ENCODE results near the gene CD40.
"Not testable (repeated sequence)": the region's sequence is repeated elsewhere in the genome, so short reads cannot be mapped to it uniquely, and the experiment has no call there.

CD40 gene

DNA sequence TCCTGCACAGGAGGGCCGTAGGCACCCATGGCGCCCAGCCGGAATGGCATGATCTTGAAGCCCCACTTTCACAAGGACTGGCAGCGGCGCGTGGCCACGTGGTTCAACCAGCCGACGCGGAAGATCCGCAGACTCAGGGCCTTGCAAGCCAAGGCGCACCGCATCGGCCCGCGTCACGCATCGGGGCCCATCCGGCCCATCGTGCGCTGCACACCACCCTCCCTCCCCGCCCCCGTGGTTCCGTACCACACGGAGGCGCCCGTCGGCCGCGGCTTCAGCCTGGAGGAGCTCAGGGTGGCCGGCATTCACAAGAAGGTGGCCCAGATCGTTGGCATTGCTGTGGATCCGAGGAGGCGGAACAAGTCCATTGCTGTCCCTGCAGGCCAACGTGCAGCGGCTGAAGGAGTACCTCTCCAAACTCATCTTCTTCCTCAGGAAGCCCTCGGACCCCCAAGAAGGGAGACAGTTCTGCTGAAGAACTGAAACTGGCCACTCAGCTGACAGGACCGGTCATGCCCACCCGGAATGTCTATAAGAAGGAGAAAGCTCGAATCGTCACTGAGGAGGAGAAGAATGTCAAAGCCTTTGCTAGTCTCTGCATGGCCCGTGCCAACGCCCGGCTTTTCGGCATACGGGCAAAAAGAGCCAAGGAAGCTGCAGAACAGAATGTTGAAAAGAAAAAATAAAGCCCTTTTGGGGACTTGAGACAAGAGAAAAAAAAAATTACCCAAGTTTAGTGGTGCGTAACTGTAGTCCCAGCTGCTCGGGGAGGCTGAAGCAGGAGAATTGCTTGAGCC lies 18.4 kb upstream of the CD40 start:
- no peak for DNase-seq

- DNase-seq = not testable (repeated sequence)
These were observed 17.7 kb upstream of the CD40 start for GRCh38 chr20:46100444-46100843.

DNA sequence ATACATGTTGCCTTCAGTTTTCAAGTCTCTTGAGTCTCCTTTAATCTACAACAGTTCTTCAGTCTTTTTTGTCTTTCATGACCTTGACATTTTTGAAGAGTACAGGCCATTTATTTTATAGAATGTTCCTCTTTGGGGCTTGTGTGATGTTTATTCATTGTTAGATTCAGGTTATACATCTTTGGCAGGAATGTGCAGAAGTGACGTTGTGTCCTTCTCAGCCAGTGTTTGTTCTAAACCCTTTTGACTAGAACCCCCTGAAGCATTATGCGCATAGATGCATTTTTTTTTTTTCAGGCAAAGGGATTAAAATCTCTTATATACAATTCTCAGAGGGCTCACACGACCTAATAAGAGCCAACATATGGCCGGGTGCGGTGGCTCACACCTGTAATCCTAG lies 17.1 kb upstream of the CD40 start:
- DNase-seq = no peak

DNA sequence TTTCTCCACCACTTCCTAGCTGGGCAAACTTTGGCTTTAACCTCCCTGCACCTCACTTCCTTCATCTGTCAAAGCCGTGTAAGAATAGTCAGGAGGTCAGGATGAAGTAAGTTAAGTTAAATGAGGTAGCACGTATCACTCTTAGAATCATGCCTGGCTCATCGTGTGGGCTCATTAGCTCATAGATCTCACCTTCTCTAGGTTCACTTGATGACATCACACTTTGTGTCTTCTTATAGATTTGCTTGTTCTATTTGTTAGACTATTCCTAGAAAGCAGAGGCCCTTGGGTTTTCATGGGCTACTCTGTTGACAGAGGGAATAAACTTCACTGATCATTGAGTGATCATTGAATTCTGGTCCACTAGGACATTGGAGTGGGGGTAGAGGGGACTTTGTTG lies 16.2 kb upstream of the CD40 start:
- no peak for DNase-seq

GRCh38 chr20:46102940-46103339 lies 15.2 kb upstream of the CD40 start:
- no peak for DNase-seq

GRCh38 chr20:46104262-46104661 lies 13.9 kb upstream of the CD40 start:
- no peak for DNase-seq

- no peak for DNase-seq
These were observed 11.1 kb upstream of the CD40 start for GRCh38 chr20:46107061-46107460.

GRCh38 chr20:46108435-46108841 lies 9.7 kb upstream of the CD40 start:
- DNase-seq = no peak

DNA sequence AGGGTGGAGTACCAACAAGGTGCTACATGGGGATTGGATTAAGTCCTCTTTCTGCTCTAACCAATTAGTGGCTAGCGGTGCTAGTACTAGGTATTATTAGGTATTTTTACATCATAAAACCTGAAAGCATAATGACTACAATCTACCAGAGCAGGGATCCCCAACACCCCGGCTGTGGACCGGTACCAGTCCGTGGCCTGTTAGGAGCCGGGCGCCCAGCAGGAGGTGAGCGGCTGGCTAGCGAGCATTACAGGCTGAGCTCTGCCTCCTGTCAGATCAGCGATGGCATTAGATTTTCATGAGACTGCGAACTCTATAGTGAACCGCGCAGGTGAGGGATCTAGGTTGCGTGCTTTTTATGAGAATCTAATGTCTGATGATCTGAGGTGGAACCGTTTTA lies 9.1 kb upstream of the CD40 start:
- DNase-seq = no peak

GRCh38 chr20:46111028-46111835 lies 6.9 kb upstream of the CD40 start:
- no peak for DNase-seq

DNA sequence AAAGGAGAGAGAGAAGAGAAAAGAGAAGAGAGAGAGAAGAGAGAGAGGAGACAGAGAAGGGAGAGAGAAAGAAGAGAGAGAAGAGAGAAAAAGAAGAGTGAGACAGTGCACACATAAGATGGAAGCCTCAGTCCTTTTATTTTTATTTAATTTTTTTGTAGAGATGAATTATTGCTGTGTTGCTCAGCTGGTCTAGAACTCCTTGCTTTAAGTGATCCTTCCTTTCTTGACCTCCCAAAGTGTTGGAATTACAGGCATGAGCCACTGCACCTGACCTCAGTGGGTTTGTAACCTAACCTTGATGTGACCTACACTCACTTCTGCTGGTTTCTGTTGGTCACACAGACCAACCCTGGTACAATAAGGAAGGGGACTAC lies 6.3 kb upstream of the CD40 start:
- no peak for DNase-seq

- no peak for DNase-seq
These were observed 5.5 kb upstream of the CD40 start for GRCh38 chr20:46112430-46113112.

GRCh38 chr20:46113113-46113470 lies 5.0 kb upstream of the CD40 start:
- no peak for DNase-seq

- DNase-seq = no peak
These were observed 3.7 kb upstream of the CD40 start for GRCh38 chr20:46114449-46114848.

DNA sequence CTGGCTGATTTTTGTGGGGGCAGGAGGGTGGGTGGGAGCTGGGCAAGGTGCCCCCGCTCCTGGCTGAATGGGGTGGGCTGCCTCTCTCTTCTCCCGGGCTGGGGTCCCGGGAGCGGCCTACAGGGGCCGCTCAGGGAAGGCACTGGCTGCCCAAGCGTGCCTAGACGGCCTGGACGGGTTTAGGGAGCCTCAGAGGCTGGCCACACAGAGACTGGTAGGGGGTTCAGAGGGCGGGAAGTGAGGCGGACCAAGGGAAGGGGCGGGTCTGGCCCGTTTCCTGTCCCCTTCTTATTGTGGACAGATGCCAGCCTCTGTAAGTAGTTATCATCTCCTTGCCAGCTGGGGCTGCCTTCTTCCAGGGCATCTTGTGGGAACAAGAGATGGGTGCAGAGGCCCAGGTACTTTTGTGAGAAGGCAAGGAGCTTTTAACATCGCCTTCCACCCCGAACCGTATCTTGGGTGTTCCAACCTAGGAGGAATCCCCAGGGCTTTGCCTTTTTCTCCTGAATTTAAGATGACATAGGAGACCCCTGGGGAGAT lies 437 bp downstream of the CD40 start:
- no peak for DNase-seq

GRCh38 chr20:46119028-46119546 lies 973 bp downstream of the CD40 start:
- DNase-seq = no peak

- DNase-seq = no peak
These were observed 1.4 kb downstream of the CD40 start for GRCh38 chr20:46119547-46119946.

DNA sequence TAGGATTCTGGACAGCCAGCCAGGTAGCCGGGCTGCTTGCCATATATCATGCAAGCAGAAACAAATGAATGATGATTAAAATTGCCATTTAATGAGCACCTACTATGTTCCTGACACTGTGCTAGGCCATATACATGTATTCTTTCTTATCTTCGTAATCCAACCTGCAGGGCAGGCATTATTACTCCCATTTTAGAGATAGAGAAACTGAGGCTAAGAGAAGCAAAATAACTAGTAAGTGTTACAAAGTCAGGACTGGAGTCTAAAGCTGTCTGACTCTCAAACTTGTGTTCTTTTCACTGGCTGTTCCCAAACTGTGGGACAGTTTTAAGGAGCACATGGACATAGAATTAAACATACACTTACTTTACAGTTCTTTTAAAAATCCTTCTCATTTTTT lies 2.0 kb downstream of the CD40 start:
- no peak for DNase-seq

DNA sequence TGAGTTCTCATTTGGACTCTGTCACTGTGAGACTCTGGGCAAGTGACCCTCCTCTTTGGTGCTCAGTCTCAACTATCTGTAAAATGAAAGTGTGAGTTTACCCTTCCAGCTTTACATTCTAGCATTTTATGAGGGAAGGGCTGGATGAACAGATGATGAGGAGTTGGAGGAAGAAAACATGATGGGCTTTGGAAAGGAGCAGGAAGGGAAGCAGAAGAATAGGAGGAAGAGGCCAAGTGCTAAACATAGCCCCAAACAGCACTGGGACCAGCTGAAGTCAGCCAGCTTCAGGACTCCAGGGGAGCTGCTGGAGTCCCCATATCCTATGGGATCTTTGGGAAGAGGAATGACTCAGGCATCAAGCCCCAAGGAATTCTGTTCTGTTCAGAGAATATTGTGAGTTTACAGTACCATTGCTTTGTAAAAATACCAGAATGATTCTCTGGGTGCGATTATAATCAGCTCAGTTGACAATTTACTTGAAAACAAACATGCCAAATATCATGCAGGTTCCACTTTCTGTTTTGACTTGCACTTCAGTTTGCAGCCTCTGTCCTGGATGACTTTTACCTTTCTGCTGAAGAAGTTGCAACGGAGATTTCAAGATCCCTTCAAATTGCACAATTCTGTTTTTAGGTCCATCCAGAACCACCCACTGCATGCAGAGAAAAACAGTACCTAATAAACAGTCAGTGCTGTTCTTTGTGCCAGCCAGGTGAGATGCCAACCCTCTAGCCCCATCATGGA lies 3.2 kb downstream of the CD40 start:
- DNase-seq = no peak

GRCh38 chr20:46122071-46122470 lies 4.0 kb downstream of the CD40 start:
- no peak for DNase-seq

- DNase-seq = no peak
These were observed 4.7 kb downstream of the CD40 start for GRCh38 chr20:46122516-46123481.
